CD4-positive, alpha-beta T cell (primary cell): ENCODE data around the gene RRP12. TPM values are rescaled to one million over a fixed set of nuclear protein-coding genes. Genes with fewer than 3 reads are reported as not detected.
A peak's percentile ranks its signal among the peaks of the same experiment; 100 is the strongest.

Experiments used
- ATAC-seq: fragments of 200-7000 bp; cut with Tn5 transposase; one replicate; pipeline ENCODE4 v1.10.0; 2022; ENCODE audit warnings: mild to moderate bottlenecking; ENCODE audit not compliant: poor library complexity
- CTCF ChIA-PET: fragments of 350-600 bp; sonication (Branson Sonifier 250); formaldehyde crosslinking; loops from one replicate; lab custom pipeline; 2021; ENCODE audit warnings: antibody characterized with exemption, inconsistent platforms; lab: Charles Lee
- POLR2A ChIA-PET: fragments of 350-600 bp; sonication (Branson Sonifier 250); formaldehyde crosslinking; loops from one replicate; lab custom pipeline; 2021; ENCODE audit warnings: antibody characterized with exemption, inconsistent platforms; lab: Charles Lee
- DNase-seq, 14 experiments: peaks; one replicate each; pipeline ENCODE4 v3.0.0-alpha.2; 2013 to 2020; ENCODE audit warnings: mixed read lengths in 2 of 14
- H3K27ac ChIP-seq, 2 donors: one replicate each; pipeline versions ENCODE4 v1.5.1 to v1.7.0; 2013; ENCODE audit warnings: low read length in 2 of 2, low read depth in 1 of 2, mild to moderate bottlenecking in 1 of 2
- H3K27me3 ChIP-seq, 2 experiments: 1 replicate in 1 of 2; 2 replicates in 1 of 2; pipeline versions ENCODE4 v1.6.1 to v1.7.0; 2013; ENCODE audit warnings: low read length in 2 of 2, control low read depth in 1 of 2, mild to moderate bottlenecking in 1 of 2, moderate library complexity in 1 of 2; ENCODE audit not compliant: insufficient read depth in 2 of 2, control insufficient read depth in 1 of 2
- H3K36me3 ChIP-seq: one replicate; pipeline ENCODE4 v1.6.1; 2013; ENCODE audit warnings: low read length, control low read depth; ENCODE audit not compliant: insufficient read depth
- H3K4me1 ChIP-seq: one replicate; pipeline ENCODE4 v1.6.1; 2013; ENCODE audit warnings: low read length, control low read depth; ENCODE audit not compliant: insufficient read depth
- H3K4me3 ChIP-seq: one replicate; pipeline ENCODE4 v1.5.1; 2013; ENCODE audit warnings: mild to moderate bottlenecking, low read length, moderate library complexity
- H3K9me3 ChIP-seq, 2 experiments: 1 replicate in 1 of 2; 2 replicates in 1 of 2; pipeline versions ENCODE4 v1.6.1 to v1.7.0; 2013; ENCODE audit warnings: low read length in 2 of 2, mild to moderate bottlenecking in 2 of 2, control low read depth in 1 of 2, moderate library complexity in 1 of 2; ENCODE audit not compliant: control insufficient read depth in 1 of 2, insufficient read depth in 1 of 2
- H3K27ac Mint-ChIP-seq: one replicate; pipeline ENCODE4 v1.8.0; 2020; ENCODE audit warnings: mixed read lengths
- H3K27me3 Mint-ChIP-seq: one replicate; pipeline ENCODE4 v1.8.0; 2021; ENCODE audit warnings: mixed read lengths
- H3K36me3 Mint-ChIP-seq: one replicate; pipeline ENCODE4 v1.8.0; 2021; ENCODE audit warnings: low read depth, mixed read lengths
- H3K4me1 Mint-ChIP-seq: one replicate; pipeline ENCODE4 v1.8.0; 2021; ENCODE audit warnings: low read depth, mixed read lengths
- H3K4me3 Mint-ChIP-seq: one replicate; pipeline ENCODE4 v1.8.0; 2020; ENCODE audit warnings: mild to moderate bottlenecking, mixed read lengths
- H3K9me3 Mint-ChIP-seq: one replicate; pipeline ENCODE4 v1.8.0; 2020; ENCODE audit warnings: mixed read lengths
- CTCF ChIP-seq: fragments of 200-600 bp; IDR thresholded peaks from one replicate; pipeline ENCODE4 v1.8.0; 2022; ENCODE audit warnings: antibody characterized with exemption, mild to moderate bottlenecking
- intact Hi-C, 2 experiments: fragments of 100-400 bp; cut with DNase I in 1 of 2; cut with micrococcal nuclease in 1 of 2; formaldehyde crosslinking; loops; one replicate each; pipeline versions ENCODE4 v1.15.1 to v1.9.0; 2023 to 2025; cut with DNase I, micrococcal nuclease
- total RNA-seq, 174 experiments: library from RNA in 2 of 174; stranded (reverse) in 2 of 174; gene quantifications; one replicate each; pipeline ENCODE4 v1.2.3 and lab custom pipeline; 2021 to 2026

Gene RRP12
- total RNA-seq, 2 experiments from 2014 or later: 84.2 to 87.6 TPM

GRCh38 chr10:97358349-97358748 is 42.8 kb downstream of the RRP12 start:
- Histone ChIP-seq H3K36me3 (peaks cover 23% of the 10 kb centered on the region), H3K9me3 (no peaks in the 10 kb centered on the region), H3K4me1 (peaks cover 3% of the 10 kb centered on the region), H3K27me3 (no peaks in the 10 kb centered on the region), H3K4me3 (no peak overlapping the region), H3K27ac (no peak overlapping the region)
- ChIA-PET POLR2A (no interaction called here), CTCF (interaction anchor here (3.0 kb wide), 1 partner anchor 80 kb away, joined by 11 read pairs; no protein-coding TSS in a partner anchor)
- Mint-ChIP-seq H3K27ac (no peak overlapping the region), H3K4me1 (no peaks in the 10 kb centered on the region), H3K9me3 (no peaks in the 10 kb centered on the region), H3K4me3 (no peak overlapping the region), H3K36me3 (peaks cover 55% of the 10 kb centered on the region), H3K27me3 (no peaks in the 10 kb centered on the region)
- ATAC-seq: no peak
- intact Hi-C loops: loop anchor here in 1 of 2 experiments (10.0 kb wide), 1 partner anchor 284 kb away; no protein-coding TSS in a partner anchor
- no peak for TF ChIP-seq CTCF
- DNase-seq: no peak

GRCh38 chr10:97356918-97357317 is 44.2 kb downstream of the RRP12 start:
- peaks cover 19% of the 10 kb centered on the region for H3K36me3 ChIP-seq
- H3K4me3 Mint-ChIP-seq: no peak overlapping the region
- no peaks in the 10 kb centered on the region for H3K4me1 Mint-ChIP-seq
- intact Hi-C loops: loop anchor here in 1 of 2 experiments (10.0 kb wide), 1 partner anchor 282 kb away; no protein-coding TSS in a partner anchor
- ATAC-seq (no peak), DNase-seq (no peak)
- H3K27me3 ChIP-seq: no peaks in the 10 kb centered on the region
- H3K27ac Mint-ChIP-seq: no peak overlapping the region
- TF ChIP-seq CTCF: no peak
- no peaks in the 10 kb centered on the region for H3K9me3 Mint-ChIP-seq
- H3K4me3 ChIP-seq: no peak overlapping the region
- peaks cover 3% of the 10 kb centered on the region for H3K4me1 ChIP-seq
- H3K9me3 ChIP-seq: no peaks in the 10 kb centered on the region
- ChIA-PET POLR2A (no interaction called here), CTCF (interaction anchor here (2.8 kb wide), 1 partner anchor 79 kb away, joined by 20 read pairs; no protein-coding TSS in a partner anchor)
- peaks cover 48% of the 10 kb centered on the region for H3K36me3 Mint-ChIP-seq
- no peak overlapping the region for H3K27ac ChIP-seq
- no peaks in the 10 kb centered on the region for H3K27me3 Mint-ChIP-seq

- Mint-ChIP-seq H3K4me1 (no peaks in the 10 kb centered on the region), H3K9me3 (no peaks in the 10 kb centered on the region), H3K27ac (no peak overlapping the region), H3K27me3 (no peaks in the 10 kb centered on the region), H3K36me3 (peaks cover 48% of the 10 kb centered on the region), H3K4me3 (no peak overlapping the region)
- no peak for ATAC-seq
- Histone ChIP-seq H3K4me1 (peaks cover 3% of the 10 kb centered on the region), H3K27ac (no peak overlapping the region), H3K36me3 (peaks cover 19% of the 10 kb centered on the region), H3K4me3 (no peak overlapping the region), H3K27me3 (no peaks in the 10 kb centered on the region), H3K9me3 (no peaks in the 10 kb centered on the region)
- intact Hi-C loops: loop anchor here in 1 of 2 experiments (10.0 kb wide), 1 partner anchor 282 kb away; no protein-coding TSS in a partner anchor
- CTCF ChIA-PET: interaction anchor here (0.5 to 2.8 kb wide), 5 partner anchors 8 to 122 kb away, joined by 3 to 20 read pairs (median 3); no protein-coding TSS in a partner anchor
- DNase-seq: peak in 1 of 14 experiments; percentile 47
- POLR2A ChIA-PET: interaction anchor here (1.2 kb wide), 1 partner anchor 22 kb away, joined by 5 read pairs; the partner anchor contains the start of gene FRAT2
- no peak for TF ChIP-seq CTCF
Measured at GRCh38 chr10:97356318-97356914, 44.7 kb downstream of the RRP12 start.
